GM18511 (cell line): ENCODE measurements around the gene IL1RAPL2.
"Not testable (repeated sequence)": the region's sequence is repeated elsewhere in the genome, so short reads cannot be mapped to it uniquely, and the experiment has no call there.

Source experiments
- ATAC-seq: cut with Tn5 transposase; IDR thresholded peaks from one replicate; pipeline ENCODE4 v1.9.1; 2021; ENCODE audit warnings: mild to moderate bottlenecking, moderate library complexity; ENCODE audit not compliant: unreplicated experiment

The IL1RAPL2 gene

DNA sequence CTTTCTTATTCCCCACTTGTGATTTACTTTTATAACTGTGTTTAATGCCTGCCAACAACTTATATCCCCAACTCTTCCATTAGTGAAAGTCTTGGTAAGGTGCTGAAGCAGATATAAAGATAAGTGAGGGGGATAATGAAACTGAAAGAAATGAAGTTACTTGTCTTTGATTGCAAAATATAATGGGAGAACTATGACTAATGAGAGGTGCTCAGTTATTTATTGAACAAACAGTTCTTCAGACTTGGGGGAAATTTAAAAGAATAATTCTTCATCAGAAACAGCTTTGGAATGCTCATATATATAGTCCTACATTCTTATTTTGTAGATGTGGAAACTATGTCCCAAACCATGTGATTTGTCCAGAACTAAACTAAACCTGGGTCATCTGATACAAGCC lies 441.0 kb downstream of the IL1RAPL2 start:
- ATAC-seq, result no peak

DNA sequence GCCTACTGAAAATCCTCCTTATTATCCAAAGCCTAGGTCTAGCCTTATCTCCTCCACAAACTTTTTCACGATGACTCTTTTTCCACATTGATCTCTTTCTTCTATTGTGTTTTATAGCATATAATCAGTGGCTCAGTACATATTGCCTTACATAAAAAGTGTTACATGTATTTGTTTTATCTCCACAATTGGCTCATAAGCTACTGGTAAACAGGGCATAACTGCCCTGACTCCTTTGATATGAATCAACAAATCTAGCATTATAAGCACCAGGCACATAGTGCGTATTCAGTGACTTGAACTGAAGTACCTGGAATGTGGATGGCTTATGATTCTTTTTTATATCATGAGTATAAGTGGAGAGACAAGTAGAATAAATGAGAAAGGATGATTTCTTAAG lies 447.7 kb downstream of the IL1RAPL2 start:
- no peak for ATAC-seq

DNA sequence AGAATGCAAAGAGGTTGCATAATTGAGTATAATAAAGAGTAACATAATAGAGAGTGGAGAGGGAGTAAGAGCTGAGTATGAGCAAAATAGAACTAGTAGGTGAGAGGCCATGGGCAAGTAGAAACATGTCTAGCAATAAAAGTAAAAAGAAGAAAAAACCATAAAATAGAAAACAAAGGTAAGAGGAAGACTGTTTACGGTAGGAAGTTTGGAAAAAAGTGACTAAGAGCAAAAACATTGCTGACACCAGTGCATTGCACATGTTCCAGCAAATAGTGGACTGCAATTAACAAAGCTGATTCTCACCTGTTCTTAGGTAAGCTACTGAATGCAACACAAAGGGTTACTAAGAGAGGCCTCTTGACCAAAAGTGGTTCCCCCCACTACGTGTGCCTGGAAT lies 451.6 kb downstream of the IL1RAPL2 start:
- no peak for ATAC-seq

DNA sequence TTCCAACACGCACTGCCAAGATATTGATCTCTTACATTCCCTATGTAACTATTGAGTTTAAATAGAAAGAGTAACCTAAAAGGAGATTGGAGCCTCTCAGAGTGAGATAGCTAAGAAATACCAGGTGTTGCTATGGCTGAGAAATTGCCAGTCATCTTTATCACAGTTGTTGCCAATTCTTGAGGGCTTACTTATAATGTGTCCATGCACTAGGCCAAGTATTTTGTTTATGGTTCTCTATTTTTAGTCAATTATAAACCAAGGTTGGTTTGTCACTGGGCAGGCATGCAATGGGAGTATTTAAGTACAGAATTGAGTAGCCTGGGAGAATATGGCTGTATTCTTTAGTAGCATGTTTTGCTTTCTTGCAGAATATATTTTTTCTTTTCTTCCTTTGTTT lies 452.9 kb downstream of the IL1RAPL2 start:
- ATAC-seq, result no peak

DNA sequence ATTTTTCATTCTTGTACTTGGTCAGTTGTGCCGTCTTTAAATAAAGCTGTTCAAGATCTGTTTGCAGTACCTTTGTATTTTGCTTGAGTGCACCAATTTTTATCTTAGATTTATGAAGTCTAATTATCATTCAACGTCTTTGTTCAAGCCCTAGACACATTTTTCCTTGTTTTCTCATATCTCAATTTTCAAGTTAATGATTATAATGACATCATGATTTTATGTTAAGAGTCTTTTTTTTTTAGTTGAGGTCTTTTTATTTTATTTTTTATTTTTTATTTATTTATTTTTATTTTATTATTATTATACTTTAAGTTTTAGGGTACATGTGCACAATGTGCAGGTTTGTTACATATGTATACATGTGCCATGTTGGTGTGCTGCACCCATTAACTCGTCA lies 463.0 kb downstream of the IL1RAPL2 start:
- not testable (repeated sequence) for ATAC-seq

DNA sequence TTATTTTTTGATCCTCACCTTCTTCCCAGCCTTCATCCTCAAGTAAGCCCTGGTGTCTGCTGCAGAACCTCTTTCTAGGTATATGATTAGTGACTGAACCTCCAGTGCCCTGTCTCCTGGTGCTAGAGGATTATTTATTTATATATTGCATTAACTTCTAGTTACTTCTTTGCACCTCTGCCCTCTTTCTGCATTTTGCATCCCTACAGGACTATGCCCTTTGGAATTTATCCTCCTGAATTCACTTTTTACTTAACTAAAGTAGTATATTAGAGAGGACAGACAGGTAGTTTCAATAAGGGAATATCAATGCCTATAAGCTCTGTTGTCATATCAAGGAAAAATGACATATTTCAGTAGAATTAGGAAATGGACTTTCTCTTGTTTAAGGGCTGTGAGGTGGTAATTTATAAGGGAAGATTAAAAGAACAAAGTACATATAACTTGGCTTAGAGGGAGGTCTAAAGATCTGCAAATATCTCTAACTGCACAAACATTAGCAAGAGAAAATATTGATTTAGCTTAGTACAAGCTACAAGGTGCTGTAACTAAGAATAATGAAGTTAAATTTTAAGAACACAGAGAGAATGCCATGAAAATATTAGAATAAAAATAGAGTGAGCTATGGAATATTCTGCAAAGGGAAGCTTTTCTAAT lies 472.8 kb downstream of the IL1RAPL2 start:
- ATAC-seq, result no peak

DNA sequence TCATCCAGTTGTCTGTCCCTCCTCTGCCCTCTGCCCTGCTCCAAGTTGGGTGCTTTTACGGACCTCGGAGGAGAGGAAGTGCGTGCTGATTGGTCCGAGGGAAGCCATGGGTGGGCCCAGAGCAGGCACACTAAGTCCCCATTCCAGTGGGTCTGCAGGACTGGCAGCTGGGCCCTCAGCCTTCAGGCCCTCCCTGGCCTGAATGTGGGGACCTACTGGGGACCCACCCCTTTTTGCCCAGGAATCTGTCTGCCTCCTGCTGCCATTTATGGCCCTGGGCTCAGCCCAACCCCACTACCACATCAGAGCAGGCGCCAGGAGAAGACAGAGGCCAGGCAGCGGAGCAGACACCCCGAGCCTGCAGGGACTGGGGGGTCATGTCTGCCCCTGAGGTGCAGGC lies 484.9 kb downstream of the IL1RAPL2 start:
- no peak for ATAC-seq

DNA sequence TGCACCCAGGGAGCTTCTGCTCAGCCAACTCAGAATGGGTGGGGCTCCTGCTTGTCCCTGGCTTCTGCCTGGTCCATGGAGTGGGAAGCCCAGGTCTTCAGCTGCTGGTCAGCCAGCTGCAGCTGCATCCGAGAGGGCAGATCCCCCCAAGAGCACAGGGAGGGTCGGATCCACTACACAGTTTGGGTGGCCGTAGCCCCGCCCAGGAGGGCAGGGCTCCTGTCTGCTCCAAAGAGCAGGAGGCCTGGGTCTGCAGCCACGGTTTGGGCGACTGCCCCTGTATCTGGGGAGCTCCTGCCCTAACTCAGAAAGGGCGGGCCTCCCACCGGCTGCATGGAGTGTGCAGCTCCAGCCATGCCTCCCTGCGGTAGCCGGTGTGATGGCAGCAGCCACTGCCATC lies 485.4 kb downstream of the IL1RAPL2 start:
- no peak for ATAC-seq

DNA sequence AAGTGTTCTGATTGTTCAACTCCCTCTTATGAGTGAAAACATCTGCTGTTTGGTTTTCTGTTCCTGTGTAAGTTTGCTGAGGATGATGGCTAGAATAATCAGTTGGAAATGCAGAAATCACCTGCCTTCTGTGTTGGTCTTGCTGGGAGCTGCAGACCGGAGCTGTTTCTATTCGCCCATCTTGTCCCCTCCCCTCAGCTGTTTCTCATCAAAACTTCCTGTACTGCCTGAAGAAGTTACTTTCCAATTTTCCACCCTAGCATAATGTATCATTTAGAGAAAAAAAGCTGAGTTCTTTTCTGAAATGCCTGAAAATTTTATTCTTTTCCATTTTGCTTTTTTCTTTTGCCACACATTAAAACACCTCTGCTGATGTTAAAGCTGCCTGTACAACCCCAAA lies 486.9 kb downstream of the IL1RAPL2 start:
- no peak for ATAC-seq

DNA sequence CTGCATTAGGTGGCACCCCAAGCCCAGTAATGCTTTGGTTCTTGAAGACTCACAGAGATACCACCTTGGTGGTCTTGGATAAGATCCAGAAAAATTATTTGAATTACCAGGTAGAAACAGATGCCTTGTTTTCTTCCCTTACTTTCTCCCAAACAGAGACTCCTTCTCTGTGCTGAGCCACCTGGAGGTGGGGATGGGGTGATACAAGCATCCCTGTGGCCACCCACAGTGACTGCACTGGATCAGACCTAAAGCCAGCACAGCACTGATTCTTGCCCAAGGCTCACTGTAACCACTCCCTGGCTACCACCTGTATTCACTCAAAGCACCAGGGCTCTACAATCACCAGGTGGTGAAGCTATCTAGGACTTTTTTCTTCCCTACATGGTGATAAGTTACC lies 497.7 kb downstream of the IL1RAPL2 start:
- ATAC-seq, result no peak

DNA sequence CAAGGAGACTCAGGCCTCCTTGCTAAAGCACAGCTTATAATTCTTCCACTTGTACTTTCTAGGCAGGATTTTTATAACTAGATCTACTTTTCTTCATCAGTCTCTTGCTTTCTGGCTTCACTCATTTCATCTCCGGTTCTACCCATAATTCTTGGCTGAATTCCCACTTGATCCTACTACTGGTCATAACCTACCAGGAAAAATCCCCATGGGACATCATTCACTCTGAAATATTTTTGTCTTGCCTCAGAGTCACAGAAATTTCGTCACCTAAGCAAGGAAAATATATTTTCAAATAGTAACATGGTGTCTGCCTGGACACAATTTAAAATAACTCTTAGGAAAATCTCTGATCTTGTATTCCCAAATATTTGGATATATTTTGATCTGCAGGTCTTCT lies 532.2 kb downstream of the IL1RAPL2 start:
- ATAC-seq, result no peak

DNA sequence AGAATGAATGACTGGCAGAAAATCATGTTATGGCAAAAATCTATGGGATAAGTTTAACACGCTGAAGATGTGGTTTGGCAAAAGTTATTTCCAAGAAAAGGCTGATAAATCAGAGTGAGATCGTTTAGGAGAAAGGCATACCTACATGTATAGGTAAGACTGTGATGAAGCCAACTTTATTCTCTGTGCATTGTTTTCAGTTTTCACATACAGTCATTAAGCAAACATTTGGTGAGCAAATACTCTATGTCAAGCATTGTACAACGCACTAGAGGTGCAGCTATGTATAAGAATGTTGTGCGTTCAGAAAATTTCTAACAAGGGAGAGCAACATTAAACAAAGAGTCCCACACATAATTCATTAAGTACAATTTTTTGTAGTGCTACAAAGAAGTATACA lies 532.8 kb downstream of the IL1RAPL2 start:
- no peak for ATAC-seq

DNA sequence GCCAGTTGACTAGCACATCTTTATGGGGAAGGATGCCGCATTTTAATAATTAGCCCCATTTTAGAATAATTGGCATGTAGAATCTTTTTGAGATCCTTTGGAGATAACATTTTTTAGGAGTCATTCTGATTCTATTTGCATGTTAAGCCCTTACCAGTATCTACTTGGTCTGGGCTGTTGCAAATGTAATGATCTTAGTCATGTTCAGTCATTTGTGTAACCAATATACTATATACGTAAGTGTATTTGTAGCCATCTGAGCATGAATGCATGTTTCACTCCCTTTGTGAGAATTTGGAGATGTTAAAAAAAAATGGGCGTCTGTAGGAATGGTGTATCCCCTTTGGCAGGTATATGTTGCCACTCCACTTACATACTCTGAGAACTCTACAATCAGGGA lies 535.4 kb downstream of the IL1RAPL2 start:
- no peak for ATAC-seq

DNA sequence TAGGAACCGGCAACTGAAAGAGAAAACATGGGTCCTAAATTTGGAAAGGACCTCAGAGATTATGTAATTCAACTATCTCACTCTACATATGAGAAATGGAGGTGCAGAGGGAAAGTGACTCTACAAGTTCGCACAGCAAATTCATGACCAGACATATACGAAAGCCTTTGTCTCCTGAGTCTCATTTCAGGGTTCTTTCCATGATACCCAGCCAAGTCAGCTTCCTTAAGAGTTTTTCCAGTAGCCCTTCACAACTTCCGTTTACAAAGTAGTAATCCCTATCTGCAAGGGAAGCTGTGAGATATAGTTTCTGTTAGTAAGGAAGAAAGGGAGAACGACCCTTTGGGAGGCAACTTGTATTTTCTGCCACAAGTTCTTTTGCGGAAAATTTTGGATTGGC lies 543.9 kb downstream of the IL1RAPL2 start:
- no peak for ATAC-seq

DNA sequence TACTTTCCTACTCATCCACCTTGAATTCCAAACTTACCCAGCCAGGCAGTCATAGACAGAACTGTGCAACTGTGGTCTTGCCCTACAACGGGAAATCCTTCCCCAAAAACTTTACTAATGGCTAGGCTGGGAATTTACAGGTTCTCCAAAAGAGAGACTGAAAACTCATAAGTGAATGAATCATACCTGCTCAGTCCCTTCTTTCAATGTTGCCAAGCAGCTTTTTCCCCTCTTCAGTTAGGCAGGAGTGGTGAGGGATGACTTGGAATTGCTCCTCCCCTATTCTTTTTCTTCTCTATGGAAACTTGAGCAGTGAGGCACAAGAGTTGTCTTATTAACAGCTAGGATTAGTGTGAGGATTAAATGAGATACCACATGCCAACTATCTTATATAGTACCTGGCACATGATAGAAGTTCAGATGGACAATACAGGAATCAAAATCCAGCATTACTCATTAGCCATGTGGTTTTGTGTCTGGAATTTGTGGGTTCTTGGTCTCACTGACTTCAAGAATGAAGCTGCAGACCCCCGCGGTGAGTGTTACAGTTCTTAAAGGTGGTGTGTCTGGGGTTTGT lies 548.6 kb downstream of the IL1RAPL2 start:
- ATAC-seq, result no peak

DNA sequence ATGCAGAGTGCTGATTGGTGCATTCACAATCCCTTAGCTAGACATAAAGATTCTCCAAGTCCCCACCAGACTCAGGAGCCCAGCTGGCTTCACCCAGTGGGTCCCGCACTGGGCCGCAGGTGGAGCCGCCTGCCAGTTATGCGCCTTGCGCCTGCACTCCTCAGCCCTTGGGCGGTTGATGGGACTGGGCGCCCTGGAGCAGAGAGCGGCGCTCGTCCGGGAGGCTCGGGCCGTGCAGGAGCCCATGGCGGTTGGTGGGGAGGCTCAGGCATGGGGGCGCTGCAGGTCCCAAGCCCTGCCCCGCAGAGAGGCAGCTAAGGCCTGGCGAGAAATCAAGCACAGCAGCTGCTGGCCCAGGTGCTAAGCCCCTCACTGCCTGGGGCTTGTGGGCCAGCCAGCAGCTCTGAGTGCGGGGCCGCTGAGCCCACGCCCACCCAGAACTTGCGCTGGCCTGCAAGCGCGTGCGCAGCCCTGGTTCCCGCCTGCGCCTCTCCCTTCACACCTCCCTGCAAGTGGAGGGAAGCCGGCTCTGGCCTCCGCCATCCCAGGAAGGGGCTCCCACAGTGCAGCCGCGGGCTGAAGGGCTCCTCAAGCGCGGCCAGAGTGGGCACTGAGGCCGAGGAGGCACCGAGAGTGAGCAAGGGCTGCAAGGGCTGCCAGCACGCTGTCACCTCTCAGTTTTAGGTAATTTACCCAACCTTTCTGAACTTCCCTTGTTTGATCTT lies 549.8 kb downstream of the IL1RAPL2 start:
- ATAC-seq, result not testable (repeated sequence)

DNA sequence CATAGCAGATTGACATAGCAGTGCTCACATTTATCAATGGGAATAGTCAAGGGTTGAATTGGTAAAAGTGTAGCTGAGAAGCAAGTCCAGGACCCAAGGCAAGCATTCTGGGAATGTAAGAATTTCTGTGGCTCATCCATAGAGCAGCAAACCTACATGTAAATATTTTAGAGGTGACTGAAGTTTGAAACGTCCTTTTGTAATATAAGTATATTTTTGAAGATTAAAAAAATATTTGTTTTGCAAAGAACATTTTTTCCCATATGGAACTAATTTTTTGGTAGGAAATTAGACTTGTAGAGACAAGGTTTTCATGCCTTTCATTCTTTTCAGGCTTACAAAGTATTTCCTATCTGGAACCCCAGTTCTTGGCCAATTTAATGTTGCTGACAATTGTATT lies 550.5 kb downstream of the IL1RAPL2 start:
- ATAC-seq, result no peak

DNA sequence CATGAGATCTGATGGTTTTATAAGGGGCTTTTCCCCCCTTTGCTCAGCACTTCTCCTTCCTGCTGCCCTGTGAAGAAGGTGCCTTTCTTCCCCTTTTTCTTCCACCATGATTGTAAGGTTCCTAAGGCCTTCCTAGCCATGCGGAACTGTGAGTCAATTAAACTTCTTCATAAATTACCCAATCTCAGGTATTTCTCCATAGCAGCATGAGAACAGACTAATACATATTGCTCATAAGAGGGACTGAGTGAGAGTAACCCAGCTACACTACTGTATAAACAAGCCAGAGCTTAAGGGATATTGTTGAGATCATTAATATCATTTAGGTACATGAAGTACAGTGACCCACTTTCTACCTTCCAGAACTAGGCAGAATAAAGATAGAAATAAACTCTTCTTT lies 551.6 kb downstream of the IL1RAPL2 start:
- no peak for ATAC-seq

DNA sequence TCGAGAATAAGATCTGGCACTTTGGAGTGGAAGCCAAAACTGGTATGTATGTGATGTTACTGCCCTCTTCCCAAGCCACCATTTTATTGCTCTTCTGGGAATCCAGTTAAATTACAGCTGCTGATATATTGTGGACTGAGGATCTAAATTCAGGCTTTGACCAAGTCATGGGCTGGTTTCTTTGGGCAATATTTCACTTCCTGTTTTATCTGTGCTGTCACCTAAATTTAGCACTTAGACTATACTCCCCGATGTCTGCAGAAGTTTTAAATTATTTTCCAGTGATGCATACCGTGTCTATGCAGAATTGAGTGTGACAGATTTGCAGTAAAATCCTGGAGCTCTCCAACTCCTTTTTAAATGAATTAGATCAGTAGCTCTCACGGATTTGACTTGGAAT lies 554.5 kb downstream of the IL1RAPL2 start:
- peak; percentile 60 for ATAC-seq

DNA sequence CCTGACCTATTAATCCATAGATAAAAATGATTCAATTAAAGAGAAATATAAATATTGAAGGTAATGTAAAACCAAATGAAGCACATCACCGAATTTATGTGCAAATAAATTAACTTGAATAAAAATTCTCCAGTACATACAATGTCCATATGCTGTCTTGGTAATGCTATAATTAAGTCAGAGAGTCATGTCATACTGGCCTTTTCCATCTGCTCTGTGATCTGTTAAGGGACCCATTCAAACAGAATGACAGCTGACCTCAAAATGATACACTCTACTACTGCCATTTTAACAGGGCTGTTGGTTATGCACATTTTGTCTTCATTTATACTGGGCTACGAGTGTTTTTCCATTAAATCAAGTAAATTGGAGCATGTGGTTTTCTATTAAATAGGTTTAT lies 555.2 kb downstream of the IL1RAPL2 start:
- no peak for ATAC-seq

DNA sequence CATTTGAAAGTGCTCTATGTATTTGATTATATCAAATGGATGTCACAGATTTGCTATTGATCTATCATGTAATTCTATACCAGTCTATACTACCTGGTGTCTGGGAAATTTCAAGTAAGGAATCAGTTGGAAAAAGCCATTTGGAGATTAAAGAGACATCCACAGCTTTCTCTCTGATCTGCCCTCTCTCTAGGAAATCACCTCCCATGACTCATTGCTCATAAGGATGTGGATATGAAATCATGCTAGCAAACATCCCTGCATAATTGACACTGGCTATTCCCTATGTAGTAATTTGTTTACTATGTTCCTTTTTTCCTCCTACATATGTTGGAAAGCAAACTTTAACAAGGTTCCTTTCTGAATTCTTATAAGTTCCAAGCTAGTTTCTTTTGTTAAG lies 560.2 kb downstream of the IL1RAPL2 start:
- ATAC-seq, result no peak

DNA sequence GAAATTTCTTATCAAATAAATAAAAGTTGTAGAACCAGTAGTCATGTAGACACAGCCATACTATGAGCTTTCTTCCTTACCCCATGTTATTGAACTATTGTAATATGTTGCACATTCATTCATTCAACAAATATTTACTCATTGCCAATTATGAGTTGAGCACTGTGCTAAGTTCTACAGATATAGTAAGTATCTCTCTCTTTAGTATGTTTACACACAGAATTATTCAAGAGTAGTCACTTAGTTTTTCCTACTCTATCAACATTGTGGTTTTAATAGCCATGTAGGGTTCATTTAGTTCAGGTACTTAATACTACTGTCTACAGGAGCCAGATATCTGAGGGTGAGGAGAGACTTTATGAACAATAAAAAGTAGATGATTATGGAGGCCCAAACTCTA lies 568.3 kb downstream of the IL1RAPL2 start:
- no peak for ATAC-seq
